GM13976 (cell line): Measurements from ENCODE around the gene WASHC3.

Experiments
- DNase-seq: peaks from one replicate; pipeline ENCODE4 v3.0.0; 2012; ENCODE audit warnings: low spot score
- CTCF ChIP-seq: IDR thresholded peaks from 2 replicates; pipeline ENCODE4 v1.5.1; 2012; ENCODE audit warnings: borderline replicate concordance, mild to moderate bottlenecking; ENCODE audit not compliant: insufficient read depth; ENCODE audit errors: extremely low read depth, missing control alignments, control extremely low read depth
- in situ Hi-C: fragments of 300-500 bp; cut with MboI; formaldehyde crosslinking; loops from one replicate; pipeline ENCODE4 v1.12.0; 2022; ENCODE audit warnings: low sequenced_read_pairs, mixed read lengths, inconsistent platforms; ENCODE audit not compliant: unreplicated experiment

WASHC3 gene

GRCh38 chr12:102063069-102063468 is 1.3 kb upstream of the WASHC3 start:
- TF ChIP-seq CTCF, result no peak
- in situ Hi-C loops, result no loop called here

DNA sequence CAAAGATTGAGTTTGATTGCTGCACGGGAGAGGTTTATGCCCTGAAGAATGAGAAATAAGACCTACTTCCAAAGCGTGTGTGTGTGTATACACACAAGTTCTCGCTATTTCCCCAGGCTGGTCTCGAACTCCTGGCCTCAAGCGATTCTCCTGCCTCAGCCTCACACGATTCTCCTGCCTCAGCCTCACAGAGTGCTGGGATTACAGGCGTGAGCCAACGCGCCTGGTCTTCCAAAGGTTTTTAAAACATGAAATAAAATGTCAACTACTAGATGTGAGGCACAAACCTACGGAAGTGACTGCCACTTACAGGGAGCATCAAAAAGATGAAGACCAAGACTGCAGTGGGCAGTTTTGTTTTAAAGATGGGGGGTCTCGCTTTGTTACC is 622 bp upstream of the WASHC3 start:
- in situ Hi-C loops, result no loop called here
- no peak for TF ChIP-seq CTCF
- no peak for DNase-seq

More at GRCh38 chr12:102063069-102063468, 1.3 kb upstream of the WASHC3 start:
- no peak for DNase-seq

- in situ Hi-C loops, result no loop called here
- peak; percentile 46 for DNase-seq
- TF ChIP-seq CTCF, result no peak
These were observed 663 bp downstream of the WASHC3 start for GRCh38 chr12:102061096-102061559.

DNA sequence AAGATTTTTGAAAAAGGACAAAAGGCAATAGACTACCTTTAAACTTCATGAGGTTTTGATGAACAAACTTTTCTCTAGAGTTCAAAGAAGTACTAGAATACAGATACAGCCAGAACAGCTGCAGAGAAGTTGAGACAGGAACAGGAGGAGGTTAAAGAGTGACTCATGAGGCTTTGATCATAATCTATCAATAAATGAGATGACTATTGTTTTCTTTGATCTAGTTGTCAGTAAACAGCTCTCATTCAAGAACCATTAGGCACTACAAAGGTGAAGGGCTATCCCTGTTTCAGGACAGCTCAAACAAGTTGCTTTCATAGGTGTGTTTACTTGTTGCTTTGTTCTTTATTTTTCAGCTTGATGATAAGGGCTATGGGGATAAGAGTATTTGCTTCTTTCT is 2.4 kb downstream of the WASHC3 start:
- in situ Hi-C loops, result no loop called here
- DNase-seq, result no peak
- no peak for TF ChIP-seq CTCF

DNA sequence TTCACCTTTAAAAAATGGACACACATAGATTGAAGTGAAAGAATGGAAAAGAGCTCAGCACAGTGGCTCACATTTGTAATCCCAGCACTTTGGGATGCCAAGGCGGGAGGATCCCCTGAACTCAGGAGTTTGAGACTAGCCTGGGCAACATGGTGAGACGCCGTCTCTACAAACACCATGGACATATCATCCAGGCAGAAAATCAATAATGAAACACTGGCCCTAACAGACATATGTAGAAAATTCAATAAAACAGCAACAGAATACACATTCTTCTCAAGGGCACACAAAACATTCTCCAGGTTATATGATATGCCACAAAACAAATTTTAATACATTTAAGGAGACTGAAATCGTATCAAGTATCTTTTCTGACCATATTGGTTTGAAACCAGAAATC is 7.4 kb downstream of the WASHC3 start:
- no peak for DNase-seq
- in situ Hi-C loops, result no loop called here
- no peak for TF ChIP-seq CTCF

GRCh38 chr12:102053062-102053349 is 8.8 kb downstream of the WASHC3 start:
- no peak for DNase-seq
- in situ Hi-C loops, result no loop called here
- no peak for TF ChIP-seq CTCF

DNA sequence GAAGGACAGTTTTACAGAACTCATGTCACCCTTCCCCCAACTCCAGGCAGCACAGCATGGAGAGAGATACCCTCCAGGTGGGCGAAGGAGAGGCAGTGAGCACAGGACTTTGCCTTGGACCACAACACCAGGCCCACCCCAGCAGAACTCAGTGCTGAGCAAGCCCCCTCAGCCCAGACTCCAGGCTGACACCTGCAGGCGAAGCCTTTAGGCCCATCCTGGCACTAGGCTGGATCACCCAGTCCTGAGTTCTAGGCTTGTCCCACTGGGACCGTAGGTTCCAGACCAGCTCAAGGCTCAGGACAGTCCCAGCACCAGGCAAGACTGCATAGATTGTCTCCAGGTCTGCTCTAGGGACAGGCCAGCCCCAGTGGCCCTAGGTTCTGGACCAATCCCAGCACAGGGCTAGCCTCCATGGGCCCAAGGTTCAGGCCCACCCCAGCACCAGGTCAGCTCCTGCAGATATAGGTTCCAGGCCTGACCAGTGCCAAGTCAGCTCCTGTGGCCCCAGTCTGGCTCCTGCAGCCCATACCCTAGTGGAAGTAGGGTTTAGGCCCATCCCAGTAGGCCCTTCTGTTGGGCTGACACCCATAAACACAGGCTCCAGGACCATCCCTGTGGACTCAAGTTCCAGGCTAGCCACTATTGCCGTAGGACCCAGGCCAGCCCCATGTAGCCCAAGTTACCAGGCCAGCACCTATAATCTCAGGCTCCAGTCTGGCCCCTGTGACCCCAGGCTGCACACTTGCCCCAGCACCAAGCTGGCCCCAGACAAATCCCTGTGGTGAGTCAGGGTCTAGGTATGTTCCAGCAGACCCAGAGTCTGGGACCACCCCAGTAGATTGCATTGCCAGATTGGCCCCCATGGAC is 9.4 kb downstream of the WASHC3 start:
- TF ChIP-seq CTCF, result no peak
- DNase-seq, result no peak
- in situ Hi-C loops, result no loop called here
